OCI-LY1 (cell line): ENCODE results near the gene LAMB2.

Source experiments
- H2AFZ ChIP-seq: fragments of 200-600 bp; sonication (generic), shearing (Covaris generic); 2 replicates; pipeline ENCODE4 v1.6.0; 2014; ENCODE audit warnings: antibody characterized with exemption, mild to moderate bottlenecking, low read length
- H3F3A ChIP-seq: fragments of 200-600 bp; sonication (generic), shearing (Covaris generic); 2 replicates; pipeline ENCODE4 v1.6.0; 2014; ENCODE audit warnings: mild to moderate bottlenecking, antibody characterized with exemption, low read length, moderate library complexity; ENCODE audit not compliant: insufficient read depth
- H3K27ac ChIP-seq: fragments of 200-600 bp; sonication (generic); 2 replicates; pipeline ENCODE4 v1.5.1; 2014; ENCODE audit warnings: low read length, mixed run types, mild to moderate bottlenecking, low read depth; ENCODE audit not compliant: poor library complexity, severe bottlenecking
- H3K27me3 ChIP-seq: fragments of 200-600 bp; sonication (generic); 2 replicates; pipeline ENCODE4 v1.6.0; 2014; ENCODE audit warnings: antibody characterized with exemption, mild to moderate bottlenecking, low read length, moderate library complexity; ENCODE audit not compliant: insufficient read depth
- H3K36me3 ChIP-seq: fragments of 200-600 bp; sonication (generic); 2 replicates; pipeline ENCODE4 v1.6.1; 2014; ENCODE audit warnings: mild to moderate bottlenecking, antibody characterized with exemption, low read length, moderate library complexity, mixed read lengths; ENCODE audit not compliant: insufficient read depth
- H3K4me1 ChIP-seq: fragments of 200-600 bp; sonication (generic); 2 replicates; pipeline ENCODE4 v1.5.1; 2014; ENCODE audit warnings: mild to moderate bottlenecking, low read length, moderate library complexity; ENCODE audit not compliant: insufficient read depth, severe bottlenecking
- H3K4me2 ChIP-seq: fragments of 200-600 bp; sonication (generic), shearing (Covaris generic); 2 replicates; pipeline ENCODE4 v1.6.1; 2014; ENCODE audit warnings: low read length
- H3K4me3 ChIP-seq: fragments of 200-600 bp; sonication (generic); 2 replicates; pipeline ENCODE4 v1.5.1; 2014; ENCODE audit warnings: low read length, low read depth, mild to moderate bottlenecking, mixed read lengths; ENCODE audit not compliant: poor library complexity, severe bottlenecking
- H3K79me2 ChIP-seq: fragments of 200-600 bp; shearing (Covaris generic); 2 replicates; pipeline ENCODE4 v1.6.1; 2016; ENCODE audit warnings: mixed run types, low read length, mixed read lengths; ENCODE audit not compliant: insufficient read depth
- H3K9ac ChIP-seq: fragments of 200-600 bp; sonication (generic), shearing (Covaris generic); 2 replicates; pipeline ENCODE4 v1.6.1; 2014; ENCODE audit warnings: mild to moderate bottlenecking, low read length, mixed read lengths
- H3K9me2 ChIP-seq: fragments of 200-600 bp; sonication (generic), shearing (Covaris generic); 2 replicates; pipeline ENCODE4 v1.6.1; 2014; ENCODE audit warnings: low read depth, mild to moderate bottlenecking, low read length, mixed read lengths
- H3K9me3 ChIP-seq: fragments of 200-600 bp; shearing (Covaris generic); 2 replicates; pipeline ENCODE4 v1.6.1; 2014; ENCODE audit warnings: low read length, mixed read lengths
- H4K20me1 ChIP-seq: fragments of 200-600 bp; sonication (generic), shearing (Covaris generic); 2 replicates; pipeline ENCODE4 v1.6.0; 2016; ENCODE audit warnings: mild to moderate bottlenecking, low read length; ENCODE audit not compliant: insufficient read depth
- EZH2 ChIP-seq: fragments of 200-600 bp; sonication (generic), shearing (Covaris generic); IDR thresholded peaks from 2 replicates; pipeline ENCODE4 v1.8.0; 2017; ENCODE audit warnings: borderline replicate concordance, mixed run types, mild to moderate bottlenecking, antibody characterized with exemption, low read length, moderate library complexity, mixed read lengths
- TF ChIP-seq, protein P1 (sequence below): fragments of 200-600 bp; sonication (generic), shearing (Covaris generic); IDR thresholded peaks from 2 replicates; pipeline ENCODE4 v1.5.1; 2017; ENCODE audit warnings: mild to moderate bottlenecking, antibody characterized with exemption, low read length, moderate library complexity, mixed read lengths

Gene LAMB2

DNA sequence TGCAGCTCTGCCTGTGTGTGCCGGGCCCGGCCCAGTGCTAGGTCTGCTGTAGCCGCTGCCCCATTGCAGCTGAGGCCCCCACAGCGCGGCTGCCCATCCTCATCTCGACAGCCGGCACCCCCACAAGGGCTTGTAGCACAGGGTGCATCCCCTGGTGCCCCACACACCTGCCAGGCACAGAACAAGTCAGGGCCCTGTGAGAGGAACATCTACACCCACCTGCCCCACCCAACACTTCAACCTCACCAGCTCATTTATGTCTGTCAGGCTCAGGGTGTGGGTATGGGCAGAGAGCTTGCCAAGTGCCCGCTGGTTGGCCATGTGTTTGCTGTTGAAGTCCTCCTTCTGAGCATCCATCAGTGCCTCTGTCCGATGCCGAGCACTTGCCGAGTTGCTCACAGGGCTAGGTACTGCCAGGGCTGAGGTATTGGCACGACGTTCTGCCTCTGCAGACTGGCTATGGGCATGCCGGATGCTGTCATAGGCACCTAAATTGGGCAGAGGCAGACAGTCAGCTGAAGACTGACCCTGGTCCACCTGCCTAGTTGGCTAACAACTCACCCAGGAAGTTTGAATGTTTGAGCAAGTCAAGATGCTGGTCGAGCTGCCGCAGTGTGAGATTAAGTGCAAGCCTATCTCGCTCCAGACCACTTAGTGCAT is 9.8 kb downstream of the LAMB2 start:
- H3K36me3 ChIP-seq: peaks cover 14% of the 10 kb centered on the region; the same call in 1 of the 2 replicates
- no peaks in the 10 kb centered on the region for H3F3A ChIP-seq
- TF ChIP-seq EZH2: no peak
- TF ChIP-seq, protein P1, sequence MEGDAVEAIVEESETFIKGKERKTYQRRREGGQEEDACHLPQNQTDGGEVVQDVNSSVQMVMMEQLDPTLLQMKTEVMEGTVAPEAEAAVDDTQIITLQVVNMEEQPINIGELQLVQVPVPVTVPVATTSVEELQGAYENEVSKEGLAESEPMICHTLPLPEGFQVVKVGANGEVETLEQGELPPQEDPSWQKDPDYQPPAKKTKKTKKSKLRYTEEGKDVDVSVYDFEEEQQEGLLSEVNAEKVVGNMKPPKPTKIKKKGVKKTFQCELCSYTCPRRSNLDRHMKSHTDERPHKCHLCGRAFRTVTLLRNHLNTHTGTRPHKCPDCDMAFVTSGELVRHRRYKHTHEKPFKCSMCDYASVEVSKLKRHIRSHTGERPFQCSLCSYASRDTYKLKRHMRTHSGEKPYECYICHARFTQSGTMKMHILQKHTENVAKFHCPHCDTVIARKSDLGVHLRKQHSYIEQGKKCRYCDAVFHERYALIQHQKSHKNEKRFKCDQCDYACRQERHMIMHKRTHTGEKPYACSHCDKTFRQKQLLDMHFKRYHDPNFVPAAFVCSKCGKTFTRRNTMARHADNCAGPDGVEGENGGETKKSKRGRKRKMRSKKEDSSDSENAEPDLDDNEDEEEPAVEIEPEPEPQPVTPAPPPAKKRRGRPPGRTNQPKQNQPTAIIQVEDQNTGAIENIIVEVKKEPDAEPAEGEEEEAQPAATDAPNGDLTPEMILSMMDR: no peak
- H3K9me2 ChIP-seq: no peaks in the 10 kb centered on the region
- no peak overlapping the region for H2AFZ ChIP-seq
- no peak overlapping the region for H3K4me2 ChIP-seq
- H3K4me3 ChIP-seq: no peak overlapping the region
- no peak overlapping the region for H3K9ac ChIP-seq
- peaks cover 20% of the 10 kb centered on the region for H3K4me1 ChIP-seq
- no peaks in the 10 kb centered on the region for H3K27me3 ChIP-seq
- no peaks in the 10 kb centered on the region for H3K79me2 ChIP-seq
- H3K9me3 ChIP-seq: no peaks in the 10 kb centered on the region
- no peak overlapping the region for H3K27ac ChIP-seq
- no peaks in the 10 kb centered on the region for H4K20me1 ChIP-seq

DNA sequence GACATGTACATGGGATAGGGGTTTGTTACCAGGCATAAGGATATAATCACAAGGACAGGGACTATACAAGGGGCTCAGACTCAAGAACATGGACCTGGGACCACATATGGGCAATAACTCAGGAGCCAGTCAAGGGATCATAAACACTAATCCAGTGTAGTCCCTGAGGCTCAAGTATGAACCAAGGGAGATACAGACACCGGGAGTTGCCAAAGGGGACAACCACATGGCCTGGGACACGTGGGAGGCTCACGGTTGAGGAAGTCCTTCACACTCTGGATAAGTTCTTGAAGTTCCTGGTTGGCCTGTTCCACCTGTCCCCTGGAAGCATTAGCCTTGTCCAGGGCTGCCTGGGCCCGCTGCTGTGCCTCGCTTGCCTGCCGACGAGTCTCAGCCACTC is 10.4 kb downstream of the LAMB2 start:
- Histone ChIP-seq H3K27ac (no peak overlapping the region), H3K9me3 (no peaks in the 10 kb centered on the region), H3K79me2 (no peaks in the 10 kb centered on the region), H3K4me3 (no peak overlapping the region), H3K4me1 (peaks cover 20% of the 10 kb centered on the region), H4K20me1 (no peaks in the 10 kb centered on the region), H3K36me3 (peaks cover 19% of the 10 kb centered on the region), H2AFZ (no peak overlapping the region), H3F3A (no peaks in the 10 kb centered on the region), H3K9me2 (no peaks in the 10 kb centered on the region), H3K4me2 (no peak overlapping the region), H3K27me3 (no peaks in the 10 kb centered on the region), H3K9ac (no peak overlapping the region)
- TF ChIP-seq EZH2: no peak
- TF ChIP-seq, protein P1: no peak

DNA sequence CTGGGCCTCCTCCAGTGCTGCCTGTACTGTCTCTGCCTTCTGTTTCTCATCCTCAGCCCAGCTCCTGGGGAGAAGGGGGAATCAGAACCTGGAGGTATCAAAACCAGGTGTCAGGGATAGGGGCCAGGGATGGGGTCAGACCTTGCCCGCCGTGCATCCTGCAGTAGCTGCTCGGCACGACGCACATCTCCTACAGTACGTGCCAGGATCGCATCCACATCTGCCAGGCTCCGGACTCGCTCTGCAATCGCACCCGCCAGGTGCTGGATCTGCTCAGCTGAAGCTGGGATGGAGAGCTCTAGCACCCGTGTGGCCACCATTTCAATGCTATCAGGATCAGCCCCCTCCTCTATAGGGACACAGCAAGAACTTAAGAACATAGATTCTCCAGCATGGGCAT is 10.8 kb downstream of the LAMB2 start:
- Histone ChIP-seq H3K27ac (no peak overlapping the region), H3K79me2 (no peaks in the 10 kb centered on the region), H2AFZ (no peak overlapping the region), H3K27me3 (no peaks in the 10 kb centered on the region), H3K4me2 (no peak overlapping the region), H3K36me3 (peaks cover 24% of the 10 kb centered on the region), H4K20me1 (no peaks in the 10 kb centered on the region), H3K4me1 (peaks cover 20% of the 10 kb centered on the region), H3K9me3 (no peaks in the 10 kb centered on the region), H3F3A (no peaks in the 10 kb centered on the region), H3K9ac (no peak overlapping the region), H3K9me2 (no peaks in the 10 kb centered on the region), H3K4me3 (no peak overlapping the region)
- no peak for TF ChIP-seq EZH2
- TF ChIP-seq, protein P1: no peak
